H9 (cell line): Measurements from ENCODE around the gene RASGEF1C. TPM values are rescaled to one million over a fixed set of nuclear protein-coding genes. Genes with fewer than 3 reads are reported as not detected.

Experiments used
- DNase-seq: peaks from one replicate; pipeline ENCODE4 v3.0.0-alpha.2; 2017
- H2AFZ ChIP-seq: one replicate; pipeline ENCODE4 v1.6.1; 2013; ENCODE audit warnings: mild to moderate bottlenecking, low read length, control low read depth, moderate library complexity
- H2AK5ac ChIP-seq: 2 replicates; pipeline ENCODE4 v1.6.1; 2013; ENCODE audit warnings: low read length, control low read depth, mixed read lengths; ENCODE audit not compliant: insufficient read length
- H2BK120ac ChIP-seq: one replicate; pipeline ENCODE4 v1.6.1; 2013; ENCODE audit warnings: low read depth, mild to moderate bottlenecking, low read length, control low read depth, inconsistent platforms; ENCODE audit not compliant: poor library complexity, severe bottlenecking
- H2BK12ac ChIP-seq: 2 replicates; pipeline ENCODE4 v1.6.1; 2013; ENCODE audit warnings: low read length, control low read depth, mixed read lengths, low read depth; ENCODE audit not compliant: insufficient read length
- H2BK15ac ChIP-seq: 2 replicates; pipeline ENCODE4 v1.6.1; 2013; ENCODE audit warnings: low read depth, low read length, control low read depth
- H2BK20ac ChIP-seq: one replicate; pipeline ENCODE4 v1.6.1; 2013; ENCODE audit warnings: low read depth, mild to moderate bottlenecking, low read length, control low read depth, inconsistent platforms; ENCODE audit not compliant: poor library complexity, severe bottlenecking
- H2BK5ac ChIP-seq: 2 replicates; pipeline ENCODE4 v1.6.1; 2013; ENCODE audit warnings: low read length, control low read depth, mixed read lengths; ENCODE audit not compliant: insufficient read length
- H3K14ac ChIP-seq: 2 replicates; pipeline ENCODE4 v1.6.1; 2013; ENCODE audit warnings: low read length, control low read depth; ENCODE audit not compliant: insufficient read depth
- H3K18ac ChIP-seq: 2 replicates; pipeline ENCODE4 v1.6.1; 2013; ENCODE audit warnings: low read depth, mild to moderate bottlenecking, mixed read lengths, low read length, control low read depth; ENCODE audit not compliant: insufficient read length
- H3K23ac ChIP-seq: 2 replicates; pipeline ENCODE4 v1.6.1; 2013; ENCODE audit warnings: low read length, control low read depth, mixed read lengths, low read depth; ENCODE audit not compliant: insufficient read length
- H3K23me2 ChIP-seq: 2 replicates; pipeline ENCODE4 v1.6.1; 2013; ENCODE audit warnings: low read depth, mild to moderate bottlenecking, mixed read lengths, low read length, control low read depth; ENCODE audit not compliant: insufficient read length, poor library complexity, severe bottlenecking
- H3K27ac ChIP-seq: 2 replicates; pipeline ENCODE4 v1.5.1; 2013; ENCODE audit warnings: low read length, control low read depth, mixed read lengths, low read depth; ENCODE audit not compliant: insufficient read length
- H3K27me3 ChIP-seq: 2 replicates; pipeline ENCODE4 v1.6.1; 2013; ENCODE audit warnings: low read length, control low read depth, inconsistent platforms; ENCODE audit not compliant: insufficient read depth
- H3K4ac ChIP-seq: 2 replicates; pipeline ENCODE4 v1.6.1; 2013; ENCODE audit warnings: low read depth, mild to moderate bottlenecking, control low read depth, inconsistent platforms, low read length, moderate library complexity
- H3K4me1 ChIP-seq: 2 replicates; pipeline ENCODE4 v1.6.1; 2013; ENCODE audit warnings: low read length, control low read depth, inconsistent platforms; ENCODE audit not compliant: insufficient read depth
- H3K4me2 ChIP-seq: 2 replicates; pipeline ENCODE4 v1.6.1; 2013; ENCODE audit warnings: low read length, control low read depth, mixed read lengths; ENCODE audit not compliant: insufficient read length, insufficient read depth
- H3K56ac ChIP-seq: 2 replicates; pipeline ENCODE4 v1.6.1; 2013; ENCODE audit warnings: low read depth, mild to moderate bottlenecking, mixed read lengths, low read length, control low read depth; ENCODE audit not compliant: insufficient read length
- H3K79me1 ChIP-seq: 2 replicates; pipeline ENCODE4 v1.6.1; 2013; ENCODE audit warnings: low read depth, mild to moderate bottlenecking, moderate library complexity, low read length, control low read depth, inconsistent platforms; ENCODE audit not compliant: insufficient read depth, poor library complexity, severe bottlenecking
- H3K79me2 ChIP-seq: 2 replicates; pipeline ENCODE4 v1.6.1; 2013; ENCODE audit warnings: low read length, control low read depth, inconsistent platforms; ENCODE audit not compliant: insufficient read depth
- H3K9ac ChIP-seq: 2 replicates; pipeline ENCODE4 v1.6.1; 2013; ENCODE audit warnings: low read length, control low read depth, mixed read lengths; ENCODE audit not compliant: insufficient read length; ENCODE audit errors: extremely low read depth
- H3K9me3 ChIP-seq: one replicate; pipeline ENCODE4 v1.6.1; 2013; ENCODE audit warnings: low read depth, low read length, inconsistent platforms; ENCODE audit not compliant: control insufficient read depth
- H3T11ph ChIP-seq: one replicate; pipeline ENCODE4 v1.6.1; 2013; ENCODE audit warnings: mild to moderate bottlenecking, low read length, control low read depth, inconsistent platforms
- H4K20me1 ChIP-seq: one replicate; pipeline ENCODE4 v1.6.1; 2013; ENCODE audit not compliant: control insufficient read depth, insufficient read length, insufficient read depth
- H4K5ac ChIP-seq: 2 replicates; pipeline ENCODE4 v1.6.1; 2013; ENCODE audit warnings: low read depth, mild to moderate bottlenecking, mixed read lengths, low read length, control low read depth; ENCODE audit not compliant: insufficient read length
- H4K8ac ChIP-seq: replicated peaks from 2 replicates; pipeline ENCODE4 v1.6.1; 2013; ENCODE audit warnings: low read length, control low read depth, mixed read lengths, low read depth; ENCODE audit not compliant: insufficient read length
- H4K91ac ChIP-seq: 2 replicates; pipeline ENCODE4 v1.6.1; 2013; ENCODE audit warnings: low read depth, mild to moderate bottlenecking, moderate library complexity, mixed read lengths, low read length, control low read depth; ENCODE audit not compliant: insufficient read length
- H3K27ac Mint-ChIP-seq, 3 experiments: 2 replicates in 2 of 3; 3 replicates in 1 of 3; pipeline ENCODE4 v1.8.0; 2020 to 2021; ENCODE audit warnings: mixed read lengths in 3 of 3, mild to moderate bottlenecking in 1 of 3, moderate library complexity in 1 of 3
- H3K27me3 Mint-ChIP-seq: 2 replicates; pipeline ENCODE4 v1.8.0; 2021; ENCODE audit warnings: low read depth, mild to moderate bottlenecking, moderate library complexity, mixed read lengths
- H3K36me3 Mint-ChIP-seq, 3 experiments: 2 replicates in 2 of 3; 3 replicates in 1 of 3; pipeline ENCODE4 v1.8.0; 2020 to 2021; ENCODE audit warnings: low read depth in 3 of 3, mixed read lengths in 3 of 3; ENCODE audit not compliant: insufficient read depth in 1 of 3
- H3K4me1 Mint-ChIP-seq, 2 experiments: 2 replicates each; pipeline ENCODE4 v1.8.0; 2020; ENCODE audit warnings: mixed read lengths in 2 of 2
- H3K4me3 Mint-ChIP-seq, 2 experiments: 2 replicates in 1 of 2; 3 replicates in 1 of 2; pipeline ENCODE4 v1.8.0; 2020 to 2021; ENCODE audit warnings: mild to moderate bottlenecking in 2 of 2, mixed read lengths in 2 of 2, moderate library complexity in 1 of 2
- H3K9me3 Mint-ChIP-seq, 2 experiments: 2 replicates in 1 of 2; 3 replicates in 1 of 2; pipeline ENCODE4 v1.8.0; 2020; ENCODE audit warnings: mild to moderate bottlenecking in 2 of 2, mixed read lengths in 2 of 2, moderate library complexity in 1 of 2
- CTCF ChIP-seq: fragments of 200-600 bp; sonication (generic); conservative IDR thresholded peaks from 3 replicates; pipeline ENCODE4 v1.8.0; 2021; ENCODE audit warnings: antibody characterized with exemption, mild to moderate bottlenecking
- WGBS: extraction: QIAGEN DNeasy Blood & Tissue Kit; methylation state at CpG from one replicate; pipeline ENCODE4 v1.1.7; 2013; ENCODE audit warnings: missing lambda C conversion rate, low lambda C conversion rate, mixed read lengths; ENCODE audit not compliant: insufficient read length; ENCODE audit errors: extremely low coverage; 5-methylcytosine and 5-hydroxymethylcytosine counted together
- total RNA-seq: library from RNA; stranded (reverse); gene quantifications from 2 replicates; pipeline ENCODE4 v1.2.1, GENCODE V29; 2021

Gene RASGEF1C
- total RNA-seq, 1 experiment from 2014 or later = 0.83 TPM

GRCh38 chr5:180156141-180156540 lies 52.9 kb downstream of the RASGEF1C start:
- Histone ChIP-seq H3K9me3 (no peaks in the 10 kb centered on the region), H2BK120ac (no peak overlapping the region), H3K79me2 (no peaks in the 10 kb centered on the region), H3K4me1 (no peaks in the 10 kb centered on the region), H2AK5ac (no peak overlapping the region), H2BK15ac (no peak overlapping the region), H2BK20ac (no peak overlapping the region), H3K23ac (no peak overlapping the region), H3K14ac (no peak overlapping the region), H3K23me2 (no peaks in the 10 kb centered on the region), H4K8ac (no peak overlapping the region), H2AFZ (no peak overlapping the region), H3K56ac (no peak overlapping the region), H3K18ac (no peak overlapping the region), H3K4me2 (no peak overlapping the region), H4K20me1 (no peaks in the 10 kb centered on the region), H3K79me1 (no peaks in the 10 kb centered on the region), H2BK12ac (no peak overlapping the region), H2BK5ac (no peak overlapping the region), H3T11ph (no peak overlapping the region), H4K91ac (no peak overlapping the region), H4K5ac (no peak overlapping the region), H3K27me3 (no peaks in the 10 kb centered on the region), H3K4ac (no peak overlapping the region), H3K27ac (no peak overlapping the region), H3K9ac (no peak overlapping the region)
- peak; percentile 43 for DNase-seq
- no CpG with 5 or more reads among the region's 10 CpGs for WGBS
- Mint-ChIP-seq H3K27me3 (peaks cover 7% of the 10 kb centered on the region), H3K4me3 (no peak overlapping the region), H3K27ac (peak overlapping the region in 1 of 3 experiments; percentile 64; a peak in 1 of 7 replicates), H3K9me3 (no peaks in the 10 kb centered on the region; a peak in 2 of 5 replicates), H3K4me1 (no peaks in the 10 kb centered on the region), H3K36me3 (no peaks in the 10 kb centered on the region)
- peak; percentile 45 for TF ChIP-seq CTCF
